ENCODE data around the gene MYO1F. TPM values are rescaled to one million over a fixed set of nuclear protein-coding genes. Genes with fewer than 3 reads are reported as not detected.
A peak's percentile ranks its signal among the peaks of the same experiment; 100 is the strongest.

Gene MYO1F
- total RNA-seq, 2 donors from 2014 or later, result 270 to 305 TPM

DNA sequence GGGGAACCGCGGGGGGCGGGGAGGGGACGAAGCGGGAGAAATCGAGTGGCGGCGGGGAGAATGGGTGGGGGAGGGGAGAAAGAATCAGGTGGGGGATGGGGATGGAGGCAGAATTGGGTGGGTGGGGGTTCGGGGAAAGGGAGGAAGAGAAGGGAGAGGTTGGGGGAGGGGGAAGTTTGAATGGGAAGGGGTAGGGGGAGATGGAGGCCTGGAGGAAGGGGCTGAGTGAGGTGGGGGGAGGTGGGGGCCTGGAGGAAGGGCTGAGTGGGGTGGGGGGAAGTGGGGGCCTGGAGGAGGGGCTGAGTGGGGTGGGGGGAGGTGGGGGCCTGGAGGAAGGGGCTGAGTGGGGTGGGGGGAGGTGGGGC is 33.7 kb upstream of the MYO1F start:
- Mint-ChIP-seq H3K27me3 (peaks cover 4% of the 10 kb centered on the region), H3K4me1 (peaks cover 37% of the 10 kb centered on the region), H3K4me3 (no peak overlapping the region), H3K36me3 (ENCODE audit: low read depth) (peaks cover 10% of the 10 kb centered on the region), H3K27ac (no peak overlapping the region)
- DNase-seq, result no peak
- H3K9me3 ChIP-seq (ENCODE audit: control insufficient read depth, low read length, poor library complexity, severe bottlenecking), result no peaks in the 10 kb centered on the region
- no peak for ATAC-seq

GRCh38 chr19:8610041-8610935 is 33.0 kb upstream of the MYO1F start, which contains the start of gene ADAMTS10:
Gene ADAMTS10, minus strand, starts transcription at chr19:8610715. Its CDS starts 5,005 bp downstream, at chr19:8605710.
- Mint-ChIP-seq H3K27ac (peak within 1 kb of the TSS; percentile 96), H3K4me1 (peaks cover 33% of the 10 kb centered on the region), H3K36me3 (ENCODE audit: low read depth) (peaks cover 10% of the 10 kb centered on the region), H3K4me3 (peak within 1 kb of the TSS; percentile 100), H3K27me3 (peaks cover 4% of the 10 kb centered on the region)
- ATAC-seq (peak; percentile 71), DNase-seq (peak; percentile 16 to 34 (median 26))
- no peaks in the 10 kb centered on the region for H3K9me3 ChIP-seq (ENCODE audit: control insufficient read depth, low read length, poor library complexity, severe bottlenecking)

GRCh38 chr19:8609279-8610040 is 32.2 kb upstream of the MYO1F start:
- Mint-ChIP-seq H3K27ac (peak overlapping the region; percentile 96), H3K27me3 (peaks cover 4% of the 10 kb centered on the region), H3K4me3 (peak overlapping the region; percentile 100), H3K36me3 (ENCODE audit: low read depth) (peaks cover 10% of the 10 kb centered on the region), H3K4me1 (peaks cover 29% of the 10 kb centered on the region)
- DNase-seq (no peak), ATAC-seq (peak; percentile 32)
- no peaks in the 10 kb centered on the region for H3K9me3 ChIP-seq (ENCODE audit: control insufficient read depth, low read length, poor library complexity, severe bottlenecking)

- H3K9me3 ChIP-seq (ENCODE audit: control insufficient read depth, low read length, poor library complexity, severe bottlenecking), result no peaks in the 10 kb centered on the region
- no peak for DNase-seq
- Mint-ChIP-seq H3K27ac (peak overlapping the region; percentile 71), H3K36me3 (ENCODE audit: low read depth) (peaks cover 10% of the 10 kb centered on the region), H3K27me3 (peaks cover 4% of the 10 kb centered on the region), H3K4me3 (peak overlapping the region; percentile 88), H3K4me1 (peaks cover 29% of the 10 kb centered on the region)
- no peak for ATAC-seq
These were observed 31.7 kb upstream of the MYO1F start for GRCh38 chr19:8608941-8609278.

DNA sequence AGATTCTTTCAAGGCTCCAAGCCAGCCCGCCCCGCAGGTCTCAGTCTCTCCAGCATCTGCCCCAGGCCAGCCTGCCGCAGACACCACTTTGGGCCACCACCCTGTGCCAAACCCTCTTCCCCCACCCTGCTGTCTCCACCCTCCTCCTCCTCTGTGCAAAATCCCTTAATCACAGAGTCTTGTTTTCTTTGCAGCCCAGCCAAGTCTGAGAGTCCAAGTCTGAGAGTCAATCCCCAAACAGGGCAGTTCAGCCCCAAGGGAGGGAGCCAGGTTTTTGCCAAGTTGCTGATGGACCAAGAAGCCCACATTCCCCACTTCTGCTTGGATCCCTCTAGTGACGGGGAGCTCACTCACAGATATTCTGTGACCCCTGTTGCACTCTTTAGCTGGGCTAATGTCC is 30.1 kb upstream of the MYO1F start:
- peaks cover 10% of the 10 kb centered on the region for H3K36me3 Mint-ChIP-seq (ENCODE audit: low read depth)
- no peaks in the 10 kb centered on the region for H3K9me3 ChIP-seq (ENCODE audit: control insufficient read depth, low read length, poor library complexity, severe bottlenecking)
- DNase-seq (no peak), ATAC-seq (no peak)
- H3K4me1 Mint-ChIP-seq, result peaks cover 27% of the 10 kb centered on the region
- peaks cover 4% of the 10 kb centered on the region for H3K27me3 Mint-ChIP-seq
- H3K4me3 Mint-ChIP-seq, result no peak overlapping the region
- no peak overlapping the region for H3K27ac Mint-ChIP-seq

DNA sequence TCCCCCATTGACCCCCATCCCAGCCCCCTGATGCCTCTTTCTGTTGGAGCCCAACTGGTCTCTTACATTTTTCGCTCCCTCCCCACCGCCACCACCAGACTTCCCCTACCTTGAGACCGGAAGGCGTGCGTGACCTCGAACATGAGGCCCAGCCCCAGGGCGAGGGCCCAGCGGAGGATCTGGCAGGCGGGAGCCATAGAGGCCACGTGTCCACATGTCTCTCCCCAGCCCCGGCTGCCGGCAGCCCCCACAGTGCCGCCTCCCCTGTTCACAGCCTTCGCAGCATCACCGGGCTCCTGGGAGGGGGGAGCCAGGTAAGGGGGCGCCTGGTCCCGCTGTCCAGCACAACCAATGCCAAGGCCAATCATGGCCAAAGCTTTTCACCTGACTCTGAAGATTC is 28.3 kb upstream of the MYO1F start:
- ATAC-seq (no peak), DNase-seq (no peak)
- Mint-ChIP-seq H3K27ac (no peak overlapping the region), H3K4me1 (peaks cover 25% of the 10 kb centered on the region), H3K27me3 (peaks cover 4% of the 10 kb centered on the region), H3K36me3 (ENCODE audit: low read depth) (peaks cover 10% of the 10 kb centered on the region), H3K4me3 (no peak overlapping the region)
- no peaks in the 10 kb centered on the region for H3K9me3 ChIP-seq (ENCODE audit: control insufficient read depth, low read length, poor library complexity, severe bottlenecking)

DNA sequence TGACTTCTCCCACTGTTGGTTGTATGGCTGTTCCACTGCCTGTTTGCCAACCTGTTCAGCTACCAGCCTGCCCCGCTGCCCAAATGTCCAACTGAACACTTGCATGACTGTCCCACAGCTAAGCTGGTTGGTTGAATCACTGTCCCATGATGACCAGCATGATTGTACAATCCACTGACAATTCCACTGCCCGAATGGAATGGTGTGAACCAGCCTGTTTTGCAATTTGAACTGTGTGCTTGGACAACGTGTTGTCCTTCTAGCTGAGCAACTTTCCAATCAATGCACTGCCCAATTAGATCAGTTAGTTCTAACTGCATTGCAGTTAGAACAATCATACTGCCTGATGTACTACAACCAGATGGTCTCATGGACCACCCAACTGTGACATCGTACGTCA is 24.6 kb upstream of the MYO1F start:
- H3K27me3 Mint-ChIP-seq, result no peaks in the 10 kb centered on the region
- H3K27ac Mint-ChIP-seq, result peak overlapping the region; percentile 21
- DNase-seq (no peak), ATAC-seq (no peak)
- H3K4me3 Mint-ChIP-seq, result no peak overlapping the region
- H3K9me3 ChIP-seq (ENCODE audit: control insufficient read depth, low read length, poor library complexity, severe bottlenecking), result no peaks in the 10 kb centered on the region
- H3K36me3 Mint-ChIP-seq (ENCODE audit: low read depth), result peaks cover 3% of the 10 kb centered on the region
- peaks cover 2% of the 10 kb centered on the region for H3K4me1 Mint-ChIP-seq

GRCh38 chr19:8600816-8601215 is 23.6 kb upstream of the MYO1F start:
- ATAC-seq (no peak), DNase-seq (no peak)
- Mint-ChIP-seq H3K4me1 (no peaks in the 10 kb centered on the region), H3K27me3 (no peaks in the 10 kb centered on the region), H3K27ac (no peak overlapping the region), H3K36me3 (ENCODE audit: low read depth) (no peaks in the 10 kb centered on the region), H3K4me3 (no peak overlapping the region)
- H3K9me3 ChIP-seq (ENCODE audit: control insufficient read depth, low read length, poor library complexity, severe bottlenecking), result no peaks in the 10 kb centered on the region

GRCh38 chr19:8600064-8600463 is 22.8 kb upstream of the MYO1F start:
- Mint-ChIP-seq H3K36me3 (ENCODE audit: low read depth) (peaks cover 2% of the 10 kb centered on the region), H3K4me3 (no peak overlapping the region), H3K27ac (no peak overlapping the region), H3K27me3 (no peaks in the 10 kb centered on the region), H3K4me1 (peaks cover under 1% of the 10 kb centered on the region)
- no peaks in the 10 kb centered on the region for H3K9me3 ChIP-seq (ENCODE audit: control insufficient read depth, low read length, poor library complexity, severe bottlenecking)
- DNase-seq (no peak), ATAC-seq (no peak)

GRCh38 chr19:8596168-8596567 is 18.9 kb upstream of the MYO1F start:
- no peak for ATAC-seq
- no peak for DNase-seq
- Mint-ChIP-seq H3K27ac (no peak overlapping the region), H3K36me3 (ENCODE audit: low read depth) (peaks cover 2% of the 10 kb centered on the region), H3K27me3 (no peaks in the 10 kb centered on the region), H3K4me1 (peaks cover 17% of the 10 kb centered on the region), H3K4me3 (no peak overlapping the region)
- no peaks in the 10 kb centered on the region for H3K9me3 ChIP-seq (ENCODE audit: control insufficient read depth, low read length, poor library complexity, severe bottlenecking)

DNA sequence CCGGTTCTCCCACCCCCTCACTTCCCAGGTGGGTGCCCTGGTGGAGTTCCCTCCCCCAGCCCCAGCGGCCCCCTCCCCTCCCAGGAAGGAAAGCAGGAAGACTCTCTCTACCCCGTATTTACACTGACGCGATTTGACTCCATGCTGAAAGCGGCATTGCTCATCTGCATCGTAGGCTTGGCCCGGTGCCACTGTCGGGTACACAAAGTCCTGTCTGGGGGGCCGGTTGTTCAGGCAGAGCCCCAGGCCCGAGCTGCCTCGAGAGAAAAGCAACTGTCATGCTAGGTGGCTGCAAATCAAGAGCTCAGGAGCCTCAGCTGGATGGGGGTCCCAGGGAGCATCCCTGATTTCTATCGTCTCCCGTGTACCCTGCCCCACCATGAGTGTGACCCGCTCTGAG is 18.4 kb upstream of the MYO1F start:
- no peaks in the 10 kb centered on the region for H3K27me3 Mint-ChIP-seq
- peaks cover 17% of the 10 kb centered on the region for H3K4me1 Mint-ChIP-seq
- no peaks in the 10 kb centered on the region for H3K9me3 ChIP-seq (ENCODE audit: control insufficient read depth, low read length, poor library complexity, severe bottlenecking)
- H3K4me3 Mint-ChIP-seq, result no peak overlapping the region
- DNase-seq (no peak), ATAC-seq (no peak)
- H3K27ac Mint-ChIP-seq, result no peak overlapping the region
- H3K36me3 Mint-ChIP-seq (ENCODE audit: low read depth), result peaks cover 2% of the 10 kb centered on the region

DNA sequence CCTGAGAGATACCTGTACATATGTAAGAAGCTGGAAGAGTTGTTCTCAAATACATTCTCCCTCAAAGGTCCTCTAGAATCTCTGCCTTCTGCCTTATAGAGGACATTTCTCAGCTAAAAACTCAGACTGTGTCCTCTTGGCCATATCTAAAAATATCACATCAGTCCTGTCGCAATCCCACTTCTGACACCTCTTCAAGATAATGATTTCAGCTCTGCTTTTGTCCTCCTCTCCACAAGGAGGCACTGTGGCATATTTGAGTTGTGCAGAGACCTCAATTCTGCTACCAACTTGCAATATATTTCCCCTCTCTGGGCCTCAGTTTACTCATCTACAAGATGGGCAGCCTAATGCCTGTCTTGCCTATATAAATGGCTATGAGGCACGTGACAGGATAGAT is 16.7 kb upstream of the MYO1F start:
- Mint-ChIP-seq H3K4me3 (peak overlapping the region; percentile 79), H3K4me1 (peaks cover 17% of the 10 kb centered on the region), H3K36me3 (ENCODE audit: low read depth) (peaks cover 2% of the 10 kb centered on the region), H3K27me3 (no peaks in the 10 kb centered on the region), H3K27ac (no peak overlapping the region)
- DNase-seq, result no peak
- H3K9me3 ChIP-seq (ENCODE audit: control insufficient read depth, low read length, poor library complexity, severe bottlenecking), result no peaks in the 10 kb centered on the region
- ATAC-seq, result no peak

- Mint-ChIP-seq H3K36me3 (ENCODE audit: low read depth) (peaks cover 3% of the 10 kb centered on the region), H3K27me3 (no peaks in the 10 kb centered on the region), H3K27ac (peak overlapping the region; percentile 10), H3K4me1 (peaks cover 19% of the 10 kb centered on the region), H3K4me3 (peak overlapping the region; percentile 79)
- no peaks in the 10 kb centered on the region for H3K9me3 ChIP-seq (ENCODE audit: control insufficient read depth, low read length, poor library complexity, severe bottlenecking)
- DNase-seq, result peak; percentile 92 to 94 (median 93)
- ATAC-seq, result peak; percentile 90
These were observed 15.2 kb upstream of the MYO1F start for GRCh38 chr19:8592231-8593009.

Data from T-helper 17 cell (primary cell).